Pulmonary artery endothelial cell (primary cell): ENCODE measurements around the gene SUPT5H. TPM values are rescaled to one million over a fixed set of nuclear protein-coding genes. Genes with fewer than 3 reads are reported as not detected.
"Not testable (repeated sequence)": the region's sequence is repeated elsewhere in the genome, so short reads cannot be mapped to it uniquely, and the experiment has no call there.

ENCODE experiments used
- DNase-seq: peaks from one replicate; pipeline ENCODE4 v3.0.0-alpha.2; 2011; ENCODE audit warnings: low read depth, low spot score
- total RNA-seq: library from RNA; depleted of rRNA; stranded (reverse); fragments of >200 nt; gene quantifications from 2 replicates; pipeline ENCODE4 v1.2.3, GENCODE V29; 2014

The SUPT5H gene
- total RNA-seq, 1 donor from 2014 or later = 52.4 TPM

- DNase-seq = no peak
These were observed 19.6 kb upstream of the SUPT5H start for GRCh38 chr19:39425744-39426143.

- no peak for DNase-seq
These were observed 19.2 kb upstream of the SUPT5H start for GRCh38 chr19:39426170-39426569.

- DNase-seq = no peak
These were observed 17.7 kb upstream of the SUPT5H start for GRCh38 chr19:39427707-39428106.

- DNase-seq = no peak
These were observed 16.9 kb upstream of the SUPT5H start for GRCh38 chr19:39428283-39429112.

GRCh38 chr19:39430675-39431593, 14.4 kb upstream of the SUPT5H start:
- peak; percentile 100 for DNase-seq

- no peak for DNase-seq
These were observed 12.7 kb upstream of the SUPT5H start for GRCh38 chr19:39432677-39433025.

- DNase-seq = no peak
These were observed 11.8 kb upstream of the SUPT5H start for GRCh38 chr19:39433480-39434079.

GRCh38 chr19:39434123-39435076, 11.0 kb upstream of the SUPT5H start:
- DNase-seq = no peak

- DNase-seq = peak; percentile 90
These were observed 9.7 kb upstream of the SUPT5H start, which contains the start of gene RPS16 for GRCh38 chr19:39435499-39436349. TSS of gene RPS16 (minus strand) at chr19:39435949. CDS start at chr19:39435895, 54 bp downstream.

GRCh38 chr19:39436350-39436716, 9.0 kb upstream of the SUPT5H start:
- DNase-seq = no peak

- no peak for DNase-seq
These were observed 7.0 kb upstream of the SUPT5H start for GRCh38 chr19:39438270-39438934.

GRCh38 chr19:39444598-39445195, 685 bp upstream of the SUPT5H start:
- no peak for DNase-seq

- no peak for DNase-seq
These were observed 1.1 kb downstream of the SUPT5H start for GRCh38 chr19:39446365-39447084.

GRCh38 chr19:39448271-39448670, 2.9 kb downstream of the SUPT5H start:
- DNase-seq = no peak

- no peak for DNase-seq
These were observed 3.9 kb downstream of the SUPT5H start for GRCh38 chr19:39449116-39449797.

GRCh38 chr19:39451257-39451656, 5.9 kb downstream of the SUPT5H start:
- not testable (repeated sequence) for DNase-seq

GRCh38 chr19:39463403-39463802, 18.0 kb downstream of the SUPT5H start:
- DNase-seq = no peak
